K562 (cell line): ENCODE results near the gene RAP1GDS1. TPM values are rescaled to one million over a fixed set of nuclear protein-coding genes. Genes with fewer than 3 reads are reported as not detected.
A peak's percentile ranks its signal among the peaks of the same experiment; 100 is the strongest.

Experiments used
- ATAC-seq: fragments of 200-7000 bp; cut with Tn5 transposase; 3 replicates; pipeline ENCODE4 v1.9.1; 2020; ENCODE audit warnings: moderate library complexity
- BruUV-seq: library from RNA; stranded (reverse); fragments of 400-500 nt; replicated peaks from 2 replicates; lab custom pipeline; 2021; lab: Mats Ljungman, UMichigan
- CTCF ChIA-PET: fragments of 300-600 bp; formaldehyde crosslinking; extraction: SDS; loops from one replicate; lab custom pipeline; 2021; ENCODE audit warnings: low intra/inter-chr PET ratio; lab: Yijun Ruan, JAX
- POLR2A ChIA-PET: fragments of 300-600, 350-650 bp; sonication (Branson Sonifier 250); formaldehyde crosslinking; extraction: SDS; loops from one replicate; lab custom pipeline; 2021; ENCODE audit warnings: antibody characterized with exemption, inconsistent platforms; lab: Yijun Ruan, JAX
- DNase-seq, 4 experiments: peaks; one replicate each; pipeline versions ENCODE4 v3.0.0 to v3.0.0-alpha.2; 2011 to 2018; ENCODE audit warnings: low spot score in 3 of 4, mixed read lengths in 3 of 4; ENCODE audit errors: extremely low read depth in 1 of 4
- FAIRE-seq: peaks from 2 replicates; lab custom pipeline; 2011; peaks lifted over from hg19 to GRCh38; lab: Jason Lieb, UNC
- H2AFZ ChIP-seq: 2 replicates; pipeline ENCODE4 v1.6.0; 2011; ENCODE audit warnings: low read depth, low read length, control low read depth, inconsistent platforms
- H3K27ac ChIP-seq: fragments of 200-600 bp; 3 replicates; pipeline ENCODE4 v1.8.0; 2011; ENCODE audit warnings: low read depth, mild to moderate bottlenecking, control low read depth, inconsistent platforms, low read length, moderate library complexity, mixed read lengths; ENCODE audit errors: extremely low read depth
- H3K27me3 ChIP-seq, 2 experiments: fragments of 300-600 bp in 1 of 2; 2 replicates in 1 of 2; 3 replicates in 1 of 2; pipeline versions ENCODE4 v1.6.0 to v1.8.0; 2011; ENCODE audit warnings: inconsistent platforms in 2 of 2, low read length in 2 of 2, mild to moderate bottlenecking in 1 of 2, mixed read lengths in 1 of 2, moderate library complexity in 1 of 2; ENCODE audit not compliant: control insufficient read depth in 2 of 2, insufficient read depth in 2 of 2
- H3K36me3 ChIP-seq: fragments of 300-600 bp; 3 replicates; pipeline ENCODE4 v1.8.0; 2011; ENCODE audit warnings: mild to moderate bottlenecking, low read length, inconsistent platforms; ENCODE audit not compliant: control insufficient read depth, insufficient read depth
- H3K4me1 ChIP-seq, 2 experiments: fragments of 200-600 bp in 1 of 2; replicated peaks in 1 of 2; 2 replicates in 1 of 2; 3 replicates in 1 of 2; pipeline versions ENCODE4 v1.5.1 to v1.8.0; 2011; ENCODE audit warnings: inconsistent platforms in 2 of 2, low read length in 2 of 2, mild to moderate bottlenecking in 1 of 2, mixed read lengths in 1 of 2, moderate library complexity in 1 of 2; ENCODE audit not compliant: control insufficient read depth in 2 of 2, insufficient read depth in 2 of 2
- H3K4me2 ChIP-seq: 2 replicates; pipeline ENCODE4 v1.6.1; 2011; ENCODE audit warnings: low read length, control low read depth, inconsistent platforms, mixed read lengths; ENCODE audit not compliant: insufficient read depth
- H3K4me3 ChIP-seq: fragments of 200-600 bp; sonication (generic), shearing (Covaris generic); 2 replicates; pipeline ENCODE4 v1.5.1; 2016; ENCODE audit warnings: control low read depth, inconsistent platforms
- H3K79me2 ChIP-seq: fragments of 200-600 bp; 3 replicates; pipeline ENCODE4 v1.8.0; 2011; ENCODE audit warnings: low read length, inconsistent platforms; ENCODE audit not compliant: control insufficient read depth, insufficient read depth
- H3K9ac ChIP-seq, 2 experiments: 2 replicates each; pipeline versions ENCODE4 v1.6.0 to v1.6.1; 2011; ENCODE audit warnings: low read depth in 2 of 2, low read length in 2 of 2, control low read depth in 1 of 2, inconsistent platforms in 1 of 2, mild to moderate bottlenecking in 1 of 2, mixed read lengths in 1 of 2; ENCODE audit not compliant: insufficient read depth in 1 of 2
- H3K9me1 ChIP-seq: one replicate; pipeline ENCODE4 v1.6.0; 2011; ENCODE audit warnings: inconsistent platforms, mild to moderate bottlenecking, low read length, moderate library complexity; ENCODE audit not compliant: control insufficient read depth, insufficient read depth
- H3K9me3 ChIP-seq: replicated peaks from 2 replicates; pipeline ENCODE4 v1.5.1; 2011; ENCODE audit warnings: low read depth, low read length, inconsistent platforms; ENCODE audit not compliant: control insufficient read depth, insufficient read depth
- H4K20me1 ChIP-seq: replicated peaks from 2 replicates; pipeline ENCODE4 v1.6.1; 2011; ENCODE audit warnings: low read length, inconsistent platforms, mixed read lengths; ENCODE audit not compliant: control insufficient read depth, insufficient read depth
- C11orf30 ChIP-seq: fragments of 450-650 bp; IDR thresholded peaks from 2 replicates; pipeline ENCODE4 v1.6.1; 2016; ENCODE audit warnings: low read depth, mild to moderate bottlenecking
- CEBPB ChIP-seq: fragments of 450-650 bp; IDR thresholded peaks from 2 replicates; pipeline ENCODE4 v1.6.1; 2016; ENCODE audit warnings: missing genetic modification characterization, missing compliant biosample characterization
- CEBPZ ChIP-seq: fragments of 150-350 bp; IDR thresholded peaks from 2 replicates; pipeline ENCODE4 v1.6.1; 2014; ENCODE audit warnings: low read depth, mild to moderate bottlenecking, low read length, borderline replicate concordance
- ELF2 ChIP-seq: fragments of 250-450 bp; sonication (Bioruptor Pico); IDR thresholded peaks from 2 replicates; pipeline ENCODE4 v1.5.0; 2021; ENCODE audit warnings: mild to moderate bottlenecking
- HCFC1 ChIP-seq: IDR thresholded peaks from 2 replicates; pipeline ENCODE4 v1.6.1; 2012; ENCODE audit warnings: low read depth, low read length, improper control_type of control experiment
- MAFF ChIP-seq: IDR thresholded peaks from 2 replicates; pipeline ENCODE4 v1.6.1; 2012; ENCODE audit warnings: low read length, improper control_type of control experiment
- MAFK ChIP-seq: IDR thresholded peaks from 2 replicates; pipeline ENCODE4 v1.6.1; 2011; ENCODE audit warnings: low read length, improper control_type of control experiment
- NFE2 ChIP-seq: IDR thresholded peaks from 2 replicates; pipeline ENCODE4 v1.6.1; 2014; ENCODE audit warnings: antibody characterized with exemption, low read depth
- RAD21 ChIP-seq, 2 experiments: fragments of 250-450 bp in 1 of 2; fragments of 450-650 bp in 1 of 2; sonication (Bioruptor Pico) in 1 of 2; formaldehyde crosslinking in 1 of 2; IDR thresholded peaks in 1 of 2; conservative IDR thresholded peaks in 1 of 2; 2 replicates each; pipeline versions ENCODE4 v1.4.0 to v1.8.0; 2020 to 2022; ENCODE audit warnings: mild to moderate bottlenecking in 2 of 2, moderate library complexity in 1 of 2
- TFAP4 ChIP-seq: sonication (generic); formaldehyde crosslinking; IDR thresholded peaks from 2 replicates; pipeline ENCODE4 v1.8.0; 2022; ENCODE audit warnings: missing genetic modification reagents, mild to moderate bottlenecking, moderate library complexity, borderline replicate concordance
- THRB ChIP-seq: fragments of 450-650 bp; formaldehyde crosslinking; conservative IDR thresholded peaks from 2 replicates; pipeline ENCODE4 v1.4.0; 2022; ENCODE audit warnings: mild to moderate bottlenecking, missing genetic modification characterization
- USF1 ChIP-seq: sonication (generic); formaldehyde crosslinking; IDR thresholded peaks from 2 replicates; pipeline ENCODE4 v1.9.0; 2022; ENCODE audit warnings: mild to moderate bottlenecking, missing genetic modification reagents
- ZC3H4 ChIP-seq: sonication (generic); formaldehyde crosslinking; IDR thresholded peaks from 2 replicates; pipeline ENCODE4 v1.9.0; 2021; ENCODE audit warnings: missing genetic modification reagents, borderline replicate concordance
- ZNF217 ChIP-seq: sonication (generic); formaldehyde crosslinking; IDR thresholded peaks from 2 replicates; pipeline ENCODE4 v1.8.0; 2022; ENCODE audit warnings: mild to moderate bottlenecking, missing genetic modification reagents
- ZNF507 ChIP-seq: conservative IDR thresholded peaks from 2 replicates; pipeline ENCODE4 v1.6.1; 2017; ENCODE audit warnings: missing genetic modification characterization, missing compliant biosample characterization
- WGBS: fragments of 100-300 bp; shearing (Covaris generic); methylation state at CpG from one replicate; pipeline ENCODE4 v1.1.6; 2016; ENCODE audit warnings: low coverage, mixed read lengths; ENCODE audit not compliant: insufficient coverage; ENCODE audit errors: missing lambda C conversion rate; 5-methylcytosine and 5-hydroxymethylcytosine counted together
- in situ Hi-C: fragments of 300-500 bp; cut with MboI; formaldehyde crosslinking; loops from 4 replicates; pipeline ENCODE4 v1.15.0; 2018; ENCODE audit warnings: inconsistent platforms, mixed read lengths
- intact Hi-C: fragments of 100-400 bp; cut with micrococcal nuclease; formaldehyde crosslinking; loops from 2 replicates; pipeline ENCODE4 v1.14.2; 2022
- polyA plus RNA-seq, 8 experiments: library from polyadenylated mRNA; depleted of rRNA in 4 of 8; stranded (reverse) in 5 of 8; unstranded in 3 of 8; fragments of >200 nt; fragmentation: Nextera tagmentation in 2 of 8; fragmentation: Illumina TruSeq in 1 of 8; extraction: Ambion mirVana in 2 of 8; extraction: Trizol in 1 of 8; gene quantifications; 2 replicates each; pipeline versions ENCODE4 v1.2.1 to v1.2.3, GENCODE V29; 2011 to 2014; ENCODE audit warnings: inconsistent platforms in 1 of 8, missing spikeins in 1 of 8
- total RNA-seq, 7 experiments: library from RNA; depleted of rRNA in 6 of 7; stranded (reverse); fragments of >200 nt in 6 of 7; fragmentation: Illumina TruSeq in 2 of 7; extraction: Trizol in 2 of 7; gene quantifications; 2 replicates each; pipeline versions ENCODE4 v1.2.1 to v1.2.3, GENCODE V29; 2011 to 2021; ENCODE audit warnings: low replicate concordance in 1 of 7

Gene RAP1GDS1
- total and polyA plus RNA-seq, 9 of the 15 experiments (the other 6 are each of a cell fraction or from before 2014, with no cell fraction given), result 27.2 to 55.6 (median 31.5) TPM

DNA sequence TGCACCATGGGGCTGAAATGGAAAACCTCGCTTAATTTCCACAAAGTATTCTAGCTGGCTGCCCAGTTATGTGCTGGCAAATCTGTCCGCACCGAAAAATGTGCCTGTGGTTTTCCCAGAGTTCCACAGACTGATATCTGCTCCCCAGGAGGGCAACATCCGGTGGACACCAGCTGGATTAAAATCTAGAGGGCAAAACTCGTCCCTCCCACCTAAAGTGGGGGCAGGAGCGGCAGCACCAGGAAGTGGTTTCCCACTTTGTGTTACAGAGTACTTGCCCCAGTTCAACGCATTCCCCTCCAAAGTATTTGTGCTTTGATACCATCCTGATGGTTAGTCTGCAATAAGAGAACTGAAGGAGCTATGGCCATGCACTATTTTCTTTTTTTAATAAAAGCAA lies 209.6 kb downstream of the RAP1GDS1 start (continued):
- peak; percentile 27; the same call in 1 of the 2 replicates for TF ChIP-seq TFAP4 (CRISPR knock-in tag)

DNA sequence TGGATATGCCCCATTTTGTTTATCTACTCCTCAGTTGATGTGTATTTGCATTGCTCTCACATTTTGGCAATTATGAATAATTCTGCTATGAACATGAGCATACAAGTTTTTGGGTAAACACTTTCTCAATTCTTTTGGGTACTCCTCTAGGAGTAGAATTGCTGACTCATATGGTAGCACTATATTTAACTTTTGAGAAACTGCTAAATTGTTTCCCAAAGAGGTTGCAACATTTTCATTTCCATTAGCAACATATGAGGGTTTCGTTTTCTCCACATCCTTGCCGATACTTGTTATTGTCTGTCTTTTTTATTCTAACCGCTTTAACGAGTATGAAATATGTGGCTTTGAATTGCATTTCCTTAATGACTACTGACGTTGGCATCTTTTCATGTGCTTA lies 211.9 kb downstream of the RAP1GDS1 start:
- Histone ChIP-seq H3K27me3 (no peaks in the 10 kb centered on the region), H4K20me1 (no peaks in the 10 kb centered on the region), H3K4me3 (no peak overlapping the region), H3K4me1 (no peaks in the 10 kb centered on the region; a peak in 3 of 5 replicates), H3K36me3 (no peaks in the 10 kb centered on the region), H2AFZ (no peak overlapping the region), H3K4me2 (no peak overlapping the region), H3K27ac (no peak overlapping the region), H3K79me2 (no peaks in the 10 kb centered on the region), H3K9me3 (no peaks in the 10 kb centered on the region), H3K9me1 (no peaks in the 10 kb centered on the region), H3K9ac (no peak overlapping the region)
- ATAC-seq (no peak), FAIRE-seq (no peak), DNase-seq (no peak)
- CTCF ChIA-PET, result no interaction called here
- in situ Hi-C loops (loop anchor here (25.0 kb wide), 1 partner anchor 939 kb away; no protein-coding TSS in a partner anchor), intact Hi-C loops (no loop called here)
- BruUV-seq, result no TSS peak
- POLR2A ChIA-PET, result no interaction called here
- 66% methylated on average over 5 of the region's 5 CpGs for WGBS
- no peak for TF ChIP-seq THRB (CRISPR knock-in tag)
- peak; percentile 55 for TF ChIP-seq MAFF
- no peak for TF ChIP-seq HCFC1
- no peak for TF ChIP-seq ZC3H4 (CRISPR knock-in tag)
- no peak for TF ChIP-seq ZNF507 (tag)
- peak; percentile 73 for TF ChIP-seq C11orf30
- peak; percentile 29; the same call in 1 of the 2 replicates for TF ChIP-seq MAFK
- TF ChIP-seq NFE2, result peak; percentile 56
- TF ChIP-seq ELF2 (CRISPR knock-in tag), result no peak
- no peak for TF ChIP-seq ZNF217 (CRISPR knock-in tag)
- TF ChIP-seq CEBPB, result peak; percentile 49; the same call in 1 of the 2 replicates
- no peak for TF ChIP-seq CEBPZ
- TF ChIP-seq USF1 (CRISPR knock-in tag), result no peak
- TF ChIP-seq RAD21 (CRISPR knock-in tag; conservative IDR thresholded peaks at IDR 0.05 in 1 of 2, IDR thresholded peaks at IDR 0.05 in 1 of 2), result no peak
